ENCODE data around the gene MAGEC1. TPM values are rescaled to one million over a fixed set of nuclear protein-coding genes. Genes with fewer than 3 reads are reported as not detected.

The MAGEC1 gene
- total and polyA plus RNA-seq, 10 of the 15 experiments (the other 5 are each of a cell fraction or from before 2014, with no cell fraction given) = 0.05 to 0.41 TPM; not detected in 8

DNA sequence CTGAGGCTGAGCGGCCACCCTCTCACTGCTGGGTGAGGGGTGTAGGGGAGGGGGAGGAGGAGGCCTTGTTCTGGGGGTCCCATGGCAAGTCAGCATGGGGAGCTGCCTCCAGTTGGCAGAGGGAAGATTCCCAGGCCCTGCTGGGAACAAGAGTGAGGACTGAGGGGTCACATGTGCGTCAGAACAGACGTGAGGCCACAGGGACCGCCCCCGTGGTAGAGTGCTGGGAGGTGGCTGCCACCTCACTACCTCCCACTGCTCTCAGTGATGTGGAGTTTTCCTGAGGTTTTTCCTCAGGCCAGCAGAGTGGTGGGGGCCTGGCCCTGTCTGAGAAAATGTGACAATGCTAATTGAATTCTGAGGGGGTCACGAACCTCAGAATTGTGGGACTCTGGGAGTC is 568 bp downstream of the MAGEC1 start (continued):
- TF ChIP-seq CUX1 (IDR thresholded peaks at IDR 0.05; ENCODE audit: insufficient replicate concordance, low read depth, low read length) (no peak), RELA (IDR thresholded peaks at IDR 0.05; ENCODE audit: borderline replicate concordance, partially characterized antibody) (no peak), SIN3A (IDR thresholded peaks at IDR 0.05; ENCODE audit: low read depth, low read length) (no peak), SPI1 (IDR thresholded peaks at IDR 0.05; ENCODE audit: borderline replicate concordance, insufficient read depth, low read depth, low read length) (no peak), EED (IDR thresholded peaks at IDR 0.05; ENCODE audit: low read depth) (no peak), BRCA1 (IDR thresholded peaks at IDR 0.05; ENCODE audit: low read depth, low read length) (no peak)

DNA sequence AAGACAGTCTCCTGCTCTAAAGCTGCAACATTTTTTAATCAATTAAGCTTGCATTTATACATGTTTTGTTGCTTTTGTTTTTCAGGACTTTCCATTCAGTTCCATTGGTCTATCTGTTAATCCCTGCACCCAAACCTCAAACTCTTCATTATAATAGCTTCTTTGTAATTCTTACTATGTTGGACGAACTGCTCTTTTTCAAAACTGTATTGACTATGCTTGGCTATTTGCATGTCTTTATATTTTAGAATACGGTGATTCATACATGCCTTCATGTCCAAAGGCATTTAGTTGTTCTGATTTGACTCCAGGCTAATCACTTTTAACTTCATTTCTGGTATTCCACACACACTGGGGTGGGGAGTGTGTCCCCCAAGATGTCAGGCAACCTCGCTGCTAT is 14.1 kb downstream of the MAGEC1 start:
- SMC1A ChIA-PET (ENCODE audit: uncharacterized antibody, unreplicated experiment) = no interaction called here
- Histone ChIP-seq H3K79me2 (ENCODE audit: control insufficient read depth, insufficient read depth, low read length) (no peaks in the 10 kb centered on the region), H3K4me2 (ENCODE audit: control insufficient read depth, insufficient read depth) (no peak overlapping the region), H2AFZ (ENCODE audit: control insufficient read depth, low read depth, low read length) (no peak overlapping the region), H3K27me3 (replicated peaks in 1 of 2; ENCODE audit: control insufficient read depth in 2 of 2, insufficient read depth in 2 of 2, low read length in 1 of 2) (no peaks in the 10 kb centered on the region), H3K27ac (ENCODE audit: control insufficient read depth, insufficient read depth) (no peak overlapping the region), H3K4me1 (ENCODE audit: control insufficient read depth, insufficient read depth, low read length) (no peaks in the 10 kb centered on the region), H3K9ac (ENCODE audit: control insufficient read depth, insufficient read depth, low read length) (no peak overlapping the region), H3K4me3 (no peak overlapping the region), H4K20me1 (ENCODE audit: control insufficient read depth, insufficient read depth) (no peaks in the 10 kb centered on the region), H3K36me3 (ENCODE audit: control insufficient read depth in 2 of 2, insufficient read depth in 2 of 2, low read length in 1 of 2) (no peaks in the 10 kb centered on the region), H3K9me3 (replicated peaks; ENCODE audit: control insufficient read depth, insufficient read depth, low read length) (no peaks in the 10 kb centered on the region)
- CTCF ChIA-PET = no interaction called here
- in situ Hi-C loops (cut with MboI) (no loop called here), intact Hi-C loops (cut with micrococcal nuclease; ENCODE audit: unreplicated experiment) (no loop called here)
- RAD21 ChIA-PET (ENCODE audit: unreplicated experiment) = no interaction called here
- FAIRE-seq (no peak), ATAC-seq (no peak), DNase-seq (ENCODE audit: low read depth, low spot score) (no peak)
- WGBS (ENCODE audit: insufficient coverage, insufficient replicate concordance, low lambda C conversion rate, missing lambda C conversion rate) = 0% methylated on average over 3 of the region's 3 CpGs
- TF ChIP-seq JUND (IDR thresholded peaks at IDR 0.05; ENCODE audit: low read depth, low read length) (no peak), MEF2A (IDR thresholded peaks at IDR 0.05; ENCODE audit: insufficient read depth, low read depth, low read length) (no peak), CBX3 (IDR thresholded peaks at IDR 0.05; ENCODE audit: borderline replicate concordance, low read depth) (no peak), NRF1 (conservative IDR thresholded peaks at IDR 0.05; ENCODE audit: low read depth, low read length) (no peak)
- no TSS peak for BruUV-seq (replicated peaks)
- POLR2A ChIA-PET = no interaction called here
